GM12878 (cell line): ENCODE measurements around the gene NUAK2. TPM values are rescaled to one million over a fixed set of nuclear protein-coding genes. Genes with fewer than 3 reads are reported as not detected.
A peak's percentile ranks its signal among the peaks of the same experiment; 100 is the strongest.

Experiments used
- BACH1 ChIP-seq: fragments of 450-650 bp; IDR thresholded peaks from 2 replicates; pipeline ENCODE4 v1.6.1; 2017; ENCODE audit warnings: mild to moderate bottlenecking, borderline replicate concordance
- BCL11A ChIP-seq: IDR thresholded peaks from 2 replicates; pipeline ENCODE4 v1.6.1; 2011; ENCODE audit warnings: low read depth, low read length
- BMI1 ChIP-seq: fragments of 450-650 bp; IDR thresholded peaks from 2 replicates; pipeline ENCODE4 v1.6.1; 2016; ENCODE audit warnings: mild to moderate bottlenecking, moderate library complexity, borderline replicate concordance
- CHD1 ChIP-seq: IDR thresholded peaks from 2 replicates; pipeline ENCODE4 v1.6.1; 2012; ENCODE audit warnings: low read depth, low read length, improper control_type of control experiment
- ESRRA ChIP-seq: IDR thresholded peaks from 2 replicates; pipeline ENCODE4 v1.6.1; 2012; ENCODE audit warnings: mild to moderate bottlenecking, low read length, improper control_type of control experiment
- HDAC6 ChIP-seq: fragments of 200-600 bp; sonication (generic); IDR thresholded peaks from one replicate; pipeline ENCODE4 v1.8.0; 2017; ENCODE audit warnings: antibody characterized with exemption; ENCODE audit not compliant: unreplicated experiment
- HDGF ChIP-seq: fragments of 450-650 bp; IDR thresholded peaks from 2 replicates; pipeline ENCODE4 v1.6.1; 2016; ENCODE audit warnings: antibody characterized with exemption
- KLF5 ChIP-seq: fragments of 450-650 bp; IDR thresholded peaks from 2 replicates; pipeline ENCODE4 v1.6.1; 2014; ENCODE audit warnings: mild to moderate bottlenecking; ENCODE audit not compliant: partially characterized antibody
- NBN ChIP-seq: fragments of 450-650 bp; IDR thresholded peaks from 2 replicates; pipeline ENCODE4 v1.6.1; 2016
- NFYA ChIP-seq: IDR thresholded peaks from 2 replicates; pipeline ENCODE4 v1.6.1; 2011; ENCODE audit warnings: low read depth, mild to moderate bottlenecking, low read length, improper control_type of control experiment, borderline replicate concordance
- NR2C2 ChIP-seq: IDR thresholded peaks from 2 replicates; pipeline ENCODE4 v1.6.1; 2011; ENCODE audit warnings: borderline replicate concordance, low read depth; ENCODE audit not compliant: control insufficient read depth, insufficient read length
- PAX5 ChIP-seq: IDR thresholded peaks from 2 replicates; pipeline ENCODE4 v1.6.1; 2011; ENCODE audit warnings: low read depth, low read length, borderline replicate concordance
- PAX8 ChIP-seq: fragments of 450-650 bp; IDR thresholded peaks from 2 replicates; pipeline ENCODE4 v1.6.1; 2017; ENCODE audit warnings: mild to moderate bottlenecking, moderate library complexity
- POLR2AphosphoS2 ChIP-seq: IDR thresholded peaks from 2 replicates; pipeline ENCODE4 v1.6.1; 2011; ENCODE audit warnings: low read depth, mild to moderate bottlenecking, low read length, improper control_type of control experiment, moderate library complexity
- SP1 ChIP-seq: IDR thresholded peaks from one replicate; pipeline ENCODE4 v1.6.1; 2011; ENCODE audit warnings: low read depth, low read length
- SUZ12 ChIP-seq: fragments of 200-600 bp; sonication (generic); IDR thresholded peaks from one replicate; pipeline ENCODE4 v1.6.1; 2018; ENCODE audit warnings: antibody characterized with exemption, mild to moderate bottlenecking; ENCODE audit not compliant: unreplicated experiment
- WRNIP1 ChIP-seq: IDR thresholded peaks from 2 replicates; pipeline ENCODE4 v1.6.1; 2011; ENCODE audit warnings: low read depth, low read length, improper control_type of control experiment, borderline replicate concordance
- YY1 ChIP-seq: IDR thresholded peaks from 2 replicates; pipeline ENCODE4 v1.6.1; 2011; ENCODE audit warnings: low read depth, mild to moderate bottlenecking, low read length
- ZNF207 ChIP-seq: fragments of 450-650 bp; IDR thresholded peaks from 2 replicates; pipeline ENCODE4 v1.6.1; 2014; ENCODE audit warnings: antibody characterized with exemption, mild to moderate bottlenecking, borderline replicate concordance
- ZNF384 ChIP-seq: IDR thresholded peaks from 2 replicates; pipeline ENCODE4 v1.6.1; 2012; ENCODE audit warnings: low read depth, mild to moderate bottlenecking, low read length, improper control_type of control experiment, borderline replicate concordance
- polyA plus RNA-seq, 11 experiments: library from polyadenylated mRNA; depleted of rRNA in 4 of 11; unstranded in 6 of 11; stranded (reverse) in 5 of 11; fragments of >200 nt; fragmentation: Nextera tagmentation in 4 of 11; fragmentation: Illumina TruSeq in 1 of 11; extraction: Ambion mirVana in 4 of 11; extraction: Trizol in 1 of 11; gene quantifications; 1 replicate in 1 of 11; 2 replicates in 10 of 11; pipeline versions ENCODE4 v1.2.1 to v1.2.3, GENCODE V29; 2011 to 2016; ENCODE audit warnings: inconsistent platforms in 2 of 11, missing spikeins in 2 of 11, low read depth in 1 of 11
- total RNA-seq, 4 experiments: library from RNA; depleted of rRNA in 3 of 4; stranded (reverse); fragments of >200 nt in 3 of 4; fragmentation: Illumina TruSeq in 1 of 4; extraction: Trizol in 1 of 4; gene quantifications; 2 replicates each; pipeline versions ENCODE4 v1.2.1 to v1.2.3, GENCODE V29; 2013 to 2021
- TF ChIP-seq, protein P1 (sequence below): fragments of 450-650 bp; conservative IDR thresholded peaks from 2 replicates; pipeline ENCODE4 v1.6.1; 2017; ENCODE audit warnings: mild to moderate bottlenecking, moderate library complexity
- TF ChIP-seq, protein P2 (sequence below): fragments of 150-350 bp; IDR thresholded peaks from 2 replicates; pipeline ENCODE4 v1.6.1; 2016; ENCODE audit warnings: low read depth, low read length
- TF ChIP-seq, protein P3 (sequence below): fragments of 450-650 bp; IDR thresholded peaks from 2 replicates; pipeline ENCODE4 v1.6.1; 2017; ENCODE audit warnings: mild to moderate bottlenecking, moderate library complexity

Gene NUAK2
- total and polyA plus RNA-seq, 10 of the 15 experiments (the other 5 are each of a cell fraction or from before 2014, with no cell fraction given) = 0.27 to 3.0 (median 1.2) TPM

DNA sequence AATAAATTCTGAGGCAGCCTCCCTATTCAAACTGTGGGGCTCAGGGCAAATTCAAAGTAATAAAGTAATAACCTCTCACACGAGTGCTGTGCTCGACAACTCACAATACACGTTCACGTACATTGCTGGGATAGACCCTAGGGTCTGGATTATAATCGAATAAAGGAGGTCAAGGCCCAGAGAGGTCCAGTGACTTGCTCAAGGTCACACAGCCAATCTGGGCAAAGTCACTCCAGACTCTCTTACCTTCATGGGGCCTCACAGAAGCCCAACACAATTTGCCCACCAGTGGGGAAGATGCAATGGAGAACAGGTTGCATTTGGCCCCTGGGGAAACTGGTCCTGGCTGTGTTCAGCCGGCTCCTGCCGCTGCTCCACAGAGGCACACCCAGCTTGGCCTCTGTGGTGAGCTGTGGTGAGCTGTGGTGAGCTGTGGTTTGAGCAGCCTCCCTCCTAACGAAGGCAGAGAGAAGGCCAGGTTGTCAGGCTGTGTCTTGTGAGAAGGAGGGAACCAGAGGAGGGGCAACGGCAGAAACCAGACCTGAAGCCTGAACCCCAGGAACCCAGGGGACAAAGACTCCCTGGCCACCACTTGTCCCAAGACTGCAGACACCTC is 35.1 kb downstream of the NUAK2 start (continued):
- TF ChIP-seq BCL11A = peak; percentile 92
- TF ChIP-seq NFYA = no peak
- peak; percentile 59 for TF ChIP-seq NBN
- no peak for TF ChIP-seq PAX8
- TF ChIP-seq SP1 = peak; percentile 44
- TF ChIP-seq YY1 = no peak
- TF ChIP-seq, protein P1, sequence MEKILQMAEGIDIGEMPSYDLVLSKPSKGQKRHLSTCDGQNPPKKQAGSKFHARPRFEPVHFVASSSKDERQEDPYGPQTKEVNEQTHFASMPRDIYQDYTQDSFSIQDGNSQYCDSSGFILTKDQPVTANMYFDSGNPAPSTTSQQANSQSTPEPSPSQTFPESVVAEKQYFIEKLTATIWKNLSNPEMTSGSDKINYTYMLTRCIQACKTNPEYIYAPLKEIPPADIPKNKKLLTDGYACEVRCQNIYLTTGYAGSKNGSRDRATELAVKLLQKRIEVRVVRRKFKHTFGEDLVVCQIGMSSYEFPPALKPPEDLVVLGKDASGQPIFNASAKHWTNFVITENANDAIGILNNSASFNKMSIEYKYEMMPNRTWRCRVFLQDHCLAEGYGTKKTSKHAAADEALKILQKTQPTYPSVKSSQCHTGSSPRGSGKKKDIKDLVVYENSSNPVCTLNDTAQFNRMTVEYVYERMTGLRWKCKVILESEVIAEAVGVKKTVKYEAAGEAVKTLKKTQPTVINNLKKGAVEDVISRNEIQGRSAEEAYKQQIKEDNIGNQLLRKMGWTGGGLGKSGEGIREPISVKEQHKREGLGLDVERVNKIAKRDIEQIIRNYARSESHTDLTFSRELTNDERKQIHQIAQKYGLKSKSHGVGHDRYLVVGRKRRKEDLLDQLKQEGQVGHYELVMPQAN = no peak
- TF ChIP-seq POLR2AphosphoS2 = no peak
- peak; percentile 61; the same call in 1 of the 2 replicates for TF ChIP-seq CHD1
- peak; percentile 30; the same call in 1 of the 2 replicates for TF ChIP-seq ZNF384
- TF ChIP-seq BACH1 = peak; percentile 70
- no peak for TF ChIP-seq SUZ12
- no peak; the same call in 1 of the 2 replicates for TF ChIP-seq ESRRA
- no peak for TF ChIP-seq NR2C2
- TF ChIP-seq WRNIP1 = no peak
- TF ChIP-seq HDGF = peak; percentile 65; the same call in 1 of the 2 replicates
- TF ChIP-seq, protein P2, sequence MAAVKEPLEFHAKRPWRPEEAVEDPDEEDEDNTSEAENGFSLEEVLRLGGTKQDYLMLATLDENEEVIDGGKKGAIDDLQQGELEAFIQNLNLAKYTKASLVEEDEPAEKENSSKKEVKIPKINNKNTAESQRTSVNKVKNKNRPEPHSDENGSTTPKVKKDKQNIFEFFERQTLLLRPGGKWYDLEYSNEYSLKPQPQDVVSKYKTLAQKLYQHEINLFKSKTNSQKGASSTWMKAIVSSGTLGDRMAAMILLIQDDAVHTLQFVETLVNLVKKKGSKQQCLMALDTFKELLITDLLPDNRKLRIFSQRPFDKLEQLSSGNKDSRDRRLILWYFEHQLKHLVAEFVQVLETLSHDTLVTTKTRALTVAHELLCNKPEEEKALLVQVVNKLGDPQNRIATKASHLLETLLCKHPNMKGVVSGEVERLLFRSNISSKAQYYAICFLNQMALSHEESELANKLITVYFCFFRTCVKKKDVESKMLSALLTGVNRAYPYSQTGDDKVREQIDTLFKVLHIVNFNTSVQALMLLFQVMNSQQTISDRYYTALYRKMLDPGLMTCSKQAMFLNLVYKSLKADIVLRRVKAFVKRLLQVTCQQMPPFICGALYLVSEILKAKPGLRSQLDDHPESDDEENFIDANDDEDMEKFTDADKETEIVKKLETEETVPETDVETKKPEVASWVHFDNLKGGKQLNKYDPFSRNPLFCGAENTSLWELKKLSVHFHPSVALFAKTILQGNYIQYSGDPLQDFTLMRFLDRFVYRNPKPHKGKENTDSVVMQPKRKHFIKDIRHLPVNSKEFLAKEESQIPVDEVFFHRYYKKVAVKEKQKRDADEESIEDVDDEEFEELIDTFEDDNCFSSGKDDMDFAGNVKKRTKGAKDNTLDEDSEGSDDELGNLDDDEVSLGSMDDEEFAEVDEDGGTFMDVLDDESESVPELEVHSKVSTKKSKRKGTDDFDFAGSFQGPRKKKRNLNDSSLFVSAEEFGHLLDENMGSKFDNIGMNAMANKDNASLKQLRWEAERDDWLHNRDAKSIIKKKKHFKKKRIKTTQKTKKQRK = no peak
- TF ChIP-seq, protein P3, sequence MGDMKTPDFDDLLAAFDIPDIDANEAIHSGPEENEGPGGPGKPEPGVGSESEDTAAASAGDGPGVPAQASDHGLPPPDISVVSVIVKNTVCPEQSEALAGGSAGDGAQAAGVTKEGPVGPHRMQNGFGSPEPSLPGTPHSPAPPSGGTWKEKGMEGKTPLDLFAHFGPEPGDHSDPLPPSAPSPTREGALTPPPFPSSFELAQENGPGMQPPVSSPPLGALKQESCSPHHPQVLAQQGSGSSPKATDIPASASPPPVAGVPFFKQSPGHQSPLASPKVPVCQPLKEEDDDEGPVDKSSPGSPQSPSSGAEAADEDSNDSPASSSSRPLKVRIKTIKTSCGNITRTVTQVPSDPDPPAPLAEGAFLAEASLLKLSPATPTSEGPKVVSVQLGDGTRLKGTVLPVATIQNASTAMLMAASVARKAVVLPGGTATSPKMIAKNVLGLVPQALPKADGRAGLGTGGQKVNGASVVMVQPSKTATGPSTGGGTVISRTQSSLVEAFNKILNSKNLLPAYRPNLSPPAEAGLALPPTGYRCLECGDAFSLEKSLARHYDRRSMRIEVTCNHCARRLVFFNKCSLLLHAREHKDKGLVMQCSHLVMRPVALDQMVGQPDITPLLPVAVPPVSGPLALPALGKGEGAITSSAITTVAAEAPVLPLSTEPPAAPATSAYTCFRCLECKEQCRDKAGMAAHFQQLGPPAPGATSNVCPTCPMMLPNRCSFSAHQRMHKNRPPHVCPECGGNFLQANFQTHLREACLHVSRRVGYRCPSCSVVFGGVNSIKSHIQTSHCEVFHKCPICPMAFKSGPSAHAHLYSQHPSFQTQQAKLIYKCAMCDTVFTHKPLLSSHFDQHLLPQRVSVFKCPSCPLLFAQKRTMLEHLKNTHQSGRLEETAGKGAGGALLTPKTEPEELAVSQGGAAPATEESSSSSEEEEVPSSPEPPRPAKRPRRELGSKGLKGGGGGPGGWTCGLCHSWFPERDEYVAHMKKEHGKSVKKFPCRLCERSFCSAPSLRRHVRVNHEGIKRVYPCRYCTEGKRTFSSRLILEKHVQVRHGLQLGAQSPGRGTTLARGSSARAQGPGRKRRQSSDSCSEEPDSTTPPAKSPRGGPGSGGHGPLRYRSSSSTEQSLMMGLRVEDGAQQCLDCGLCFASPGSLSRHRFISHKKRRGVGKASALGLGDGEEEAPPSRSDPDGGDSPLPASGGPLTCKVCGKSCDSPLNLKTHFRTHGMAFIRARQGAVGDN = peak; percentile 9; the same call in 1 of the 2 replicates
- no peak for TF ChIP-seq BMI1
- no peak for TF ChIP-seq ZNF207
- TF ChIP-seq KLF5 = no peak
- no peak for TF ChIP-seq HDAC6
- TF ChIP-seq PAX5 = peak; percentile 98
